SW 1271 (cell line): ENCODE results near the gene ACTL7A.
"Not testable (repeated sequence)": the region's sequence is repeated elsewhere in the genome, so short reads cannot be mapped to it uniquely, and the experiment has no call there.

ENCODE experiments used
- DNase-seq, 2 experiments: peaks; one replicate each; lab custom pipeline; 2025; lab: John Stamatoyannopoulos, UW

Gene ACTL7A

GRCh38 chr9:108861997-108862396 is at the start of gene ACTL7A:
Gene ACTL7A (plus strand): TSS chr9:108862266. CDS start chr9:108862323, 57 bp downstream.
- DNase-seq, result no peak

DNA sequence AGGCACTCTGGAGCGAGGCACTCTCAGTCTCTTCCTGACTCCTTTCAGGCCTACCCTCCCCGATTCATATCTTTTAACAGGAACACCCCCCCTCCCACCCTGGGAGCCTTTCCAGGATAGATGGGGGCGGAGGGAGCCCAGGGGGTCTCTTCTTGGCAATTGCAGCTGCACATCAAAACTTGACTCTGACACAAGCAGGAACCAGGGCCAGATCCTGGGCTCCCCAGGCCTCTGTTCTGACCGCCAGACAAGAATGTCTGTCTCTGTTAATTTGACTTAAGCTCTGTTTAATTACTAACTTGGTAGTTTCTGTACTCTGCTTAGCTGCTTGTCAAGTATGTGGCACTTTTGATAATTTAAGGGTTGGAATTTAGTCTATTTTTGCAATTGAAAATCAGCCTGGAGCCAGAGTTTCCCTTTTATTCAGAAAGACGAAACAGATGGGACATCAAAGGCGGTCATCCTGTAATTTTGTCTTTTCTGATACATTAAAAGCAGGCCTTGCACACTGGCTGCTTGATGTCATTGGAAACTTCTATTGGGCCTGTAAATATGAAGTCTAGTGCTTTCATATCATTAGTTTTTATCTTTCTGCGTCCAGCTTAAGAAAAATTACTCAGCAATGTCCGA is 49.6 kb upstream of the ACTL7A start:
- no peak for DNase-seq

GRCh38 chr9:108813951-108814601 is 48.0 kb upstream of the ACTL7A start:
- peak in 1 of 2 experiments; percentile 65 for DNase-seq

GRCh38 chr9:108815156-108815555 is 46.9 kb upstream of the ACTL7A start:
- no peak for DNase-seq

- no peak for DNase-seq
These were observed 46.0 kb upstream of the ACTL7A start for GRCh38 chr9:108816037-108816436.

DNA sequence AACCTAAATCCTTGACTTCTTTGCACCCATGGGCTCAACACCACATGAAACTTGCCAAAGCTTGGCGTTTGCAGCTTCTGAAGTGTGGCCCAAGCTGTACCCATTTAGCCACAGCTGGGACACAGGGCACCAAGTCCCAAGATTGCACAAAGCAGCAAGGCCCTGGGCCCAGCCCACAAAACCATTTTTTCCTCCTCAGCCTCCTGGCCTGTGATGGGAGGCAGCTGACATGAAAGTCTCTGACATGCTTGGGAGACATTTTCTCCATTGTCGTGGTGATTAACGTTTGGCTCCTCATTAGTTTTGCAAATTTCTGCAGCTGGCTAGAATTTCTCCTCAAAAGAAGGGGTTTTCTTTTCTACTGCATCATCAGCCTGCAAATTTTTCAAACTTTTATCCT is 38.2 kb upstream of the ACTL7A start:
- DNase-seq, result no peak

- no peak for DNase-seq
These were observed 31.8 kb upstream of the ACTL7A start for GRCh38 chr9:108830272-108830671.

DNA sequence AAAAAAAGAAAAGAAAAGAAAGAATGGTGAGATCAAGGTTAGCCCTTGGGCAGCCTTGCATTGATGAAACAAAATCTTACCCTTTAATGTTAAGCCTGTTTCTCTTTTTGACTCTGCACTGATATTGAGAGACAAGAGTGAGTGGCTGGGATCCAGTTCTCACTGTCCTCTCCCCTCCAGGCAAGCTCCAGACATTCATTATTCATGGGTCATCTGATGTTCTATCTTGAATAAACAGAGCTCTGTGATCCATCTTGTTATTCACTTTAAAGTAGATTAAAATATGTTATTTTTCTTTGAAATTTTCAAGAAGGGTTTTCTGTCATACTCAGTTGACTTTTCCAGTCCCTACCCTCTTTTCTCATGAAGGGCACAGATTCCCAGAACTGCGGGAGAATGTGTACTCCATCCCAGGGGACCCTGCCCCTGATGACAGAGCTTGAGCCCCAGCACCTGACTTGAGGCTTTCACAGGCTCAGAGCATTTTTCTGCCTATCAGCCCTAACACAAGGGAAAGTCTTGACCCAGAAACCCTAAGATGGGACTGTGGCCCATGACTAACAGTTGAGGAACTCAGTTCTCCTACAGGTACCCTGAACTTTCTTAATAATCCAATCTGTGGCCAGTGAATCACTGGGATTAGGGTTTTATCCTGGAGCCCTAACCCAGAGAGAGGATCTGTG is 30.4 kb upstream of the ACTL7A start:
- no peak for DNase-seq

- no peak for DNase-seq
These were observed 29.9 kb upstream of the ACTL7A start for GRCh38 chr9:108832179-108832500.

DNA sequence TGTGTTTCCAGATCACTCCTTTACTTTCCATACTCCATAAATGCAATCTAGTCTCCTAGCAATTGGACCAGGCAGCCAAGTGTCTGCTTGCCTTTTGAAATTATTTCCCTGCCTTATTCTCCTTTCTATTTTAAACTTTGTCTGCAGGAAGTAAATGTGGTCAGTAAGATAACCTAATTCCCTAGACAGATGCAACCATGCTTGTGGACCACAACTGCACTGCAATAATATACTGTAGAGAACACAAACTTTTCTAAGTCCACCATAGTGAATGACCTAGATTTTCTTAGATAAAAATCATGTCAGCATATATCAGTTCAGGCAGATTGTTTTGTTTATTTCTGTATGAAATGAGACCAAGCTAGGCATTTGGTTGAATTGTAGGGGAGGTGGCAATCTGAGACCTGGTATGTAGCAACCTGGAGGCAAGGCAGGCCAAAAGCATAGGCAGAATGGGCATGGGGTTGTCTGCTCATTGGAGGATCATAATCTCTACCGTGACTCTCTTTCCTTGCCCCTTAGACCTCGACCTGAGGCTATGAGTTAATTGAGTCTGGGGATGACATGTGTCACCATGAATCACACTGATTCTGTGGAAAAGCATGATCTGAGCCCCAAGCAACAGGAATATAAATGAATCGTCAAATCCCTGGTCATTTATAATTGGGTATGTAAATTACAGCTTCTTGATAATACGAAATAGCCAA is 27.0 kb upstream of the ACTL7A start:
- no peak for DNase-seq

DNA sequence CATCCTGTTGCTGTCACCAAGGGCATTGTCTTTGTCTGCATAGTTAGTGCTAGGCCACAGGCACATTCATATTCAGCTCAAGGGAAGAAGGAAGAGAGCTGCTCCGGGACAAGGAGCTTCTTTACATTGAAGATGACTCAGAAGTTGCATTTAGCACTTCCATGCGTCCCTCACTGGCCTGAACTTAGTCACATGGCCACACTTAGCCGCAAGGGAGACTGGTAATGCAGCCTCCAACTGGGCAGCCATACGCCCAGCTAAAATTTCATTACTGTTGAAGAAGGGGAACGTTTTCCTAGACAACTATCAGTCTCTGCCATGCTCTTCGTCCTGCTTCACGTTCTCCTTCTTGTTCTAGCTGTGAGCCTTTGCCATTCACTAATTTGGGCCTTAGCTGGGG is 26.2 kb upstream of the ACTL7A start:
- no peak for DNase-seq

- DNase-seq, result no peak
These were observed 25.7 kb upstream of the ACTL7A start for GRCh38 chr9:108836319-108836718.

DNA sequence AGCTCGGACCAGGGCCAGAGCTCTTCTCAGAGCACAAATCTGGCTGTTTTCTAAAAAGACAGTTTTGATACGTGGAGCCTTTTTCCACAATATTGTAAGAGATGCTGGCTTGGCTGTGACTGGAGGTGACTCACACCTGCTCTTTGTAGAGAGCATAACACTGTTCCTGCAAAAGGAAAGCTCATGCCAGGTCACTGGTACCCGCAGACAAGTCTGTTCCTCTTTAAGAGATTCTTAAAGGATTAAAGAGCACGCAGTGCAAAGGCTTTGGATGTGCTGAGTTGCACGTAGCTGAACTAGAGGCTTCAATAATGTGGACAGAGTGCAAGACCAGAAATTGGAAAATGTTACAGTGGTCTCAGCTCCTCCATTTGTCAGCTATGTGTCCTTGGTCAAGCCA is 25.3 kb upstream of the ACTL7A start:
- DNase-seq, result no peak

GRCh38 chr9:108837530-108837929 is 24.5 kb upstream of the ACTL7A start:
- DNase-seq, result no peak

GRCh38 chr9:108838017-108838416 is 24.0 kb upstream of the ACTL7A start:
- DNase-seq, result no peak

DNA sequence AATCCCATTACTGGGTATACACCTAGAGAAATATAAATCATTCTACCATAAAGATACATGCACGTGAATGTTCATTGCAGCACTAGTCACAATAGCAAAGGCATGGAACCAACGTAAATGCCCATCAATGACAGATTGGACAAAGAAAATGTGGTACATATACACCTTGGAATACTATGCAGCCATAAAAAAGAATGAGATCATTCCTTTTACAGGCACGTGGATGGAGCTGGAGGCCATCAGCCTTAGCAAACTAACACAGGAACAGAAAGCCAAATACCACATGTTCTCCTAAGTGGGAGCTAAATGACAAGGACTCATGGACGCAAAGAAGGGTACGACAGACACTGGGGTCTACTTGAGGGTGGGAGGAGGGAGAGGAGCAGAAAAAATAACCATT is 22.5 kb upstream of the ACTL7A start:
- DNase-seq, result not testable (repeated sequence)

DNA sequence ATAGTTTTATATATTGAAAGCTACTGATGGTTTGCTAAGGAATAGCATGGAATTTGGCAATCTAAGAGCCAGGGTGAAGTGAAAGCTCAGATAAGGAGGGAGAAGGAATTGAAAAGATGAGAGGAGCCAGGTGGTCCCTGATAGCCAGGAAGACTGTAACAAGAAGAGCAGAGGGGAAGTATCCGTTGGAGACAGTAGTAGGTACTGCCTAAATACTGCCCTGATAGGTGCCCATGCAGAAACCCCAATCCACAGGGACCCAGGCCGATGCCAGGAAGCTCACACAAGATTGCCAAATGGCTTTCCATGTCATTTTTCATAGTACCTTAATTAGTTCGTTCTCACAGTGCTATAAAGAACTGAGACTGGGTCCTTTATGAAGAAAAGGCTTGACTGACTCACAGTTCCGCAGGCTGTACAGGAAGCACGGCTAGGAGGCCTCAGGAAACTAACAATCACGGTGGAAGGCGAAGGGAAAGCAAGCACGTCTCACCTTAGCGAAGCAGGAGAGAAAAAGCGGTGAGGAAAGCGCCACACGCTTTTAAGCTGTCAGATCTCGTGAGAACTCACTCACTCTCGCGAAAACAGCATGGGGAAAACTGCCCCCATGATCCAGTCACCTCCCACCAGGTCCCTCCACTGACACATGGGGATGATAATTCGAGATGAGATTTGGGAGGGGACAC is 19.3 kb upstream of the ACTL7A start:
- DNase-seq, result no peak

DNA sequence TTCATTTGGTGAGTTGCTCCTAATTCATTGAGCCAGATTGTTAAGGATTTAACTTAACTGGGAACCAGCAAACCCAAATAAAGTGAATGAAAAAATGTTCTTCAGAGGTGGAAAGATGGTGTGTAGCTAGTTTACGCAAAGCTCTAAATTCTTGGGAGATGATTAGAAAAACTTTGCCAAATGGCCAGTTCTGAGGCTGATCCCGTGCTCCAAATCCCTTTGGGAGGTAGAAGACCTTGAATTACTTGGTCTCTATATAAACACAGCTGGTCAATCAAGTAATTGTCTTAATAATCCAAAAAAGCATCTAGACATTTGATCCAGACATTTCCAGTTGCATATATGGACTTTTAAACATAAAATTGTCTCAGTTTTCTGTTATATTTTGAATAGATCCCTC is 17.7 kb upstream of the ACTL7A start:
- DNase-seq, result no peak

DNA sequence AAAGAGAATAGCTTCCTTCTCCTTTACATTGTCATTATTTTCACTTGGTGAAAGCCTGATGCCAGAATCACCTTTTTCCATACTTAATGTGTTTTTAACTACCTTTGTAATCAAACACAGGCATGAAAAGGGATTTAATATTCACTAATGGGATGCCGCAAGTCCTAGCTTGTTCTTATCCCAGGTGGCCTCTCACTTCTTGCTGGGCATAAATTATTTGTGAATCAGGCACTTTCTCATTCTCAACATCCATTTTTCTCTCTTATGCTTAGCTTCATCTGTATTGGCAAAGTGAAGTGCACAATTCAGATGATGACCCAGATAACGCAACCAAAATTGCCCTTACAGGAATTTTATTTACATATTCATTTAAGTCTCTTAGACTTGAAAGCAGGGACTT is 17.2 kb upstream of the ACTL7A start:
- DNase-seq, result no peak

GRCh38 chr9:108845507-108845906 is 16.6 kb upstream of the ACTL7A start:
- DNase-seq, result no peak

- DNase-seq, result no peak
These were observed 16.1 kb upstream of the ACTL7A start for GRCh38 chr9:108845947-108846346.

DNA sequence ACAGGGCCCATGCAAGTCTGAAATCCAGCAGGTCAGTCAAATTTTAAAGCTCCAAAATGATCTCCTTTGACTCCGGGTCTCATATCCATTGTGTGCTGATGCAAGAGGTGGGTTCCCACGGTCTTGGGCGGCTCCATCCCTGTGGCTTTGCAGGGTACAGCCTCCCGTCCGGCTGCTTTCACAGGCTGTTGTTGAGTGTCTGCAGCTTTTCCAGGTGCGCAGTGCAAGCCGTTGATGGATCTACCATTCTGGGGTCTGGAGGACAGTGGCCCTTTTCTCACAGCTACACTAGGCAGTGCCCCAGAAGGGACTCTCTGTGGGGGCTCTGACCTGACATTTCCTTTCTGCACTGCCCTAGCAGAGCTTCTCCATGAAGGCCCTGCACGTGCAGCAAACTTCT is 13.8 kb upstream of the ACTL7A start:
- not testable (repeated sequence) for DNase-seq
